Measurements from ENCODE around the gene RTCA.

- TF ChIP-seq CTCF (IDR thresholded peaks at IDR 0.05; ENCODE audit: borderline replicate concordance, extremely low read depth, low read length, poor library complexity, severe bottlenecking) (no peak), EZH2 (IDR thresholded peaks at IDR 0.05; ENCODE audit: borderline replicate concordance, low read depth, low read length, severe bottlenecking) (no peak)
Measured at GRCh38 chr1:100306735-100307313, 40.8 kb downstream of the RTCA start.
